Endometrium (tissue), 2 donors: Measurements from ENCODE around the gene C2orf92.

Source experiments
- FAIRE-seq: peaks from 2 replicates; lab custom pipeline; 2012; peaks lifted over from hg19 to GRCh38; lab: Jason Lieb, UNC
- donor health status: control.
- donor health status: control.

C2orf92 gene

GRCh38 chr2:97714950-97715652 is 45.6 kb downstream of the C2orf92 start:
- no peak for FAIRE-seq

- no peak for FAIRE-seq
These were observed 46.6 kb downstream of the C2orf92 start for GRCh38 chr2:97715951-97716694.

GRCh38 chr2:97716695-97717612 is 47.4 kb downstream of the C2orf92 start:
- no peak for FAIRE-seq

GRCh38 chr2:97717613-97717995 is 48.1 kb downstream of the C2orf92 start:
- no peak for FAIRE-seq

- no peak for FAIRE-seq
These were observed 48.8 kb downstream of the C2orf92 start for GRCh38 chr2:97718051-97718882.

GRCh38 chr2:97718942-97719341 is 49.4 kb downstream of the C2orf92 start:
- FAIRE-seq = no peak

- FAIRE-seq = no peak
These were observed 50.0 kb downstream of the C2orf92 start for GRCh38 chr2:97719362-97720155.

- FAIRE-seq = no peak
These were observed 51.2 kb downstream of the C2orf92 start for GRCh38 chr2:97720746-97721145.

- no peak for FAIRE-seq
These were observed 52.7 kb downstream of the C2orf92 start for GRCh38 chr2:97722227-97722626.

GRCh38 chr2:97723156-97724072 is 53.9 kb downstream of the C2orf92 start:
- FAIRE-seq = no peak

- FAIRE-seq = no peak
These were observed 54.5 kb downstream of the C2orf92 start for GRCh38 chr2:97724073-97724410.

- no peak for FAIRE-seq
These were observed 55.0 kb downstream of the C2orf92 start for GRCh38 chr2:97724501-97724900.

GRCh38 chr2:97724946-97725688 is 55.6 kb downstream of the C2orf92 start:
- FAIRE-seq = no peak

- FAIRE-seq = no peak
These were observed 57.0 kb downstream of the C2orf92 start for GRCh38 chr2:97726261-97727064.

GRCh38 chr2:97727296-97727695 is 57.8 kb downstream of the C2orf92 start:
- FAIRE-seq = no peak

- FAIRE-seq = no peak
These were observed 58.7 kb downstream of the C2orf92 start for GRCh38 chr2:97728091-97728731.

GRCh38 chr2:97730245-97730644 is 60.7 kb downstream of the C2orf92 start:
- no peak for FAIRE-seq
